GM23248 (cell line): ENCODE measurements around the gene UBE4A.

Experiments used
- EZH2 ChIP-seq: fragments of 200-600 bp; sonication (generic); IDR thresholded peaks from 2 replicates; pipeline ENCODE4 v1.6.1; 2018; ENCODE audit warnings: antibody characterized with exemption, mild to moderate bottlenecking; ENCODE audit not compliant: insufficient read depth, poor library complexity, severe bottlenecking
- EZH2phosphoT487 ChIP-seq: fragments of 200-600 bp; sonication (generic); IDR thresholded peaks from 2 replicates; pipeline ENCODE4 v1.6.1; 2018; ENCODE audit warnings: antibody characterized with exemption, moderate library complexity, mild to moderate bottlenecking, low read depth; ENCODE audit not compliant: insufficient read depth

- TF ChIP-seq EZH2 (no peak), EZH2phosphoT487 (no peak)
Observed at GRCh38 chr11:118373871-118374270, 14.5 kb downstream of the UBE4A start.
